ENCODE results near the gene DAB1.

The DAB1 gene

DNA sequence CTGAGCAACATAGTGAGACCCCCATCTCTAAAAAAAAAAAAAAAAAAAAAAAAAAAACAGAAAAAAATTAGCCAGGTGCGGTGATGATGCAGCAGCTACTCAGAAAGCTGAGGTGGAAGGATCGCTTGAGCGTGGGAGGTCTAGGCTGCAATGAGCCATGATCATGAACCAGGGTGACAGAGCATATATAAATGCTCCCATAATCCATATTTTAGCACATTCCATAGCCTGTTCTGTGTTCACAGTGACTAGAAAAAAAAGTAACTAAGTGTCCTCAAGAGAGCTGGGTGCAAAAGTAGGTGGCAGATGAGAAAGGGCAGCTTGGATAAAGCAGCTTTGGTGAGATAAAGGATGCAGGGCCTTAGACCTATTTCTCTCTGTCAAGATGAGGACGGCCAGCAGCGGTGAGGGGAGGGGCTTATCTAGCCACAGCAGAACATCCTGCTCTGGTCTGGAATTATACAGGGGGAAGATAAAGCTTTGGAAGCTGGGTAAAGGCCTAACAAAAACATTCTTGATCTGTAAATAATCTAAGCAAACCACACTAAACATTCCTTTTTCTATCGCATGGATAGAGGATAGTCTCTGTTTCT is 205.3 kb downstream of the DAB1 start:
- no peak for DNase-seq (ENCODE audit: low read depth)

DNA sequence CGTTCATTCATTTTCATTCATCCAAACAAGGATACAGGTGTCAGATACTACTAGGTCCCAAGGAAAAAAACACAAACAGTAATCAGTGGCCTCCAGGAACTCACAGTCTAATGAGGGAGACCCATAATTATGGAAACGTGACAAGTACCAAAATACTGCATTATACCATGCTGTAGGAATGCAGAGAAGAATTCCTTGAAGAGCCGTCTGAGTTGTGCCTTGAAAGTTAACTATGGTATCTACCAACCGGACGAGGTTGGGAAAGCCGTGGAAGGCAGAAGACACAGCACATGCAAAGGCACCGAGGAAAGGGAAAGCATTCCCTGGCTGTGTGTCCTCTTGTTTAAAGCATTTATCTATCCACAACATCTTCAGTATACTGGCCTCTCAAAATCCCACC is 206.0 kb downstream of the DAB1 start:
- no peak for DNase-seq (ENCODE audit: low read depth)

DNA sequence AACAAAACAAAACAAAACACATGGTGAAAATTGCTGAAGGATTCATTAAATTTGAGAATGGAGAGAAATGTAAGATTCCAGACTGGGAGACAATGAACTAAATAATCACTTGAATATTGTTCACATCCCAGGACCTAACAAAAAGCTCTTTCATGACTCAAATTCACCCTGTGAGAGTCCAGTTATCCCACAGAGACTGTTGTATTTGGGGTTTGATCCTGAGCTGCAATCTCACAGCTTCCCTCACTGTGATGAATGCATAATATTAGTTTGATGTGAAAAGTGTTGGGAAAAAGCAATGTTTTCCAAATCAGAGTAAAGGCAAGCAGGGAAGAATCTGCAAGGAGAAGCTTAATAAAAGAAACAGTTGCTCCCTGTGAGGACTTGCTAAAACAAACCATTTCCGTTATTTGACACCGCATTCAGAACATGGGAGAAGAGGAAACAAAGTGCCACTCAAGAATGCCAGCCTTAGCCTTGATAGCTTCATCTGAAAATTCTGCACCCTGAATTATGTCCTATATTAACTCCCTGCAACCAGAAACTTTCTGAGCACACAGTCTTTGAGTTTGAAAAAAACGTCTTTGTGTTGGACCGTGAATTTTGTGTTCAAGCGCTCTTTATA is 208.8 kb downstream of the DAB1 start:
- DNase-seq (ENCODE audit: low read depth): no peak

GRCh38 chr1:57210881-57211280 is 213.0 kb downstream of the DAB1 start:
- DNase-seq (ENCODE audit: low read depth): no peak

GRCh38 chr1:57209495-57209894 is 214.4 kb downstream of the DAB1 start:
- DNase-seq (ENCODE audit: low read depth): no peak

DNA sequence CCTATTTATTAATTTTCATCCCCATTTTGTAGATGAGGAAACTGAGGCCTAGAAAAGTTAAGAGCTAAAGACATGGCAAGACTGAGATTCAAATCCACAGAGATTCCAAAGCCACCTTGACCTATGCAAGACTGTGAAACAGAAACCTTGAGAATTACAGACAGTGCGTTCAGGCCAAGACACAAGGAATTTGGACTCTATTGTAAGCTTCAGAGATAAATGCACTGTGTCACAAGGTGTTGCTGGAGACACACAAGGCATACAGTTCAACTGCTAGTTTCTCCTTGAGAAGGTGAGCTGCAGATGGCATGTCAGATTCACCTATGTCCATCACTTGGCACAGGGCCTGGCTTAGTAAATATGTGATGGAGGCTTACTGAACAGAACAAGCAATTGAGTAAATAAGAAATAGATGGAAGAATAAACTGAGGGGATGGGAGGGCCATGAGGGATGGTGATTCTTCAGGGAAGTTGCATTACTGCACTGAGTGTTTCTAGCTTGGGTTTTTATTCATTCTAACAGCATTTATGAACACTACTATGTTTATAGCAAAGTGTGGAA is 215.0 kb downstream of the DAB1 start:
- DNase-seq (ENCODE audit: low read depth): no peak

DNA sequence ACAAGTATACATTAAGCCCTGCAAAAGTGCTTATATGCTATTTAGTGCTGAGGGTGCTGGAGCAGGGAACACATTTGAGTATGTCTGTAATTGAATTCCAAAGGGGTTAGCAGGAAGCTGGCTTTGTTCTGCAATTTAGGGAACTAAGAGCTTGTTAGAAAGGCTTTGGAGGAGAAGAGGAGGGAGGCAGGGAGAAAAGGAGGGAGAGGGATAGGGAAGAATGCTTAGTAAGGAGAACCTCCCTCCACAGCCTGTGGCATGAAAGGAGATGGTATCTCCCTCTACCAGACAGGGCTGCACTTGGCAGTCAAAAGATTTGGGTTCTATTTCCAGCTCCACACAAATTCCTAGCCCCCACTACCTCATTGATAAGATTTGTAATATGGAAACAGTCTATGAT is 217.8 kb downstream of the DAB1 start:
- no peak for DNase-seq (ENCODE audit: low read depth)

GRCh38 chr1:57204942-57205787 is 218.7 kb downstream of the DAB1 start:
- DNase-seq (ENCODE audit: low read depth): no peak

- DNase-seq (ENCODE audit: low read depth): no peak
Measured at GRCh38 chr1:57204091-57204490, 219.8 kb downstream of the DAB1 start.

GRCh38 chr1:57202241-57202640 is 221.6 kb downstream of the DAB1 start:
- DNase-seq (ENCODE audit: low read depth): no peak

GRCh38 chr1:57198912-57199311 is 224.9 kb downstream of the DAB1 start:
- no peak for DNase-seq (ENCODE audit: low read depth)

GRCh38 chr1:57195436-57195941 is 228.4 kb downstream of the DAB1 start:
- no peak for DNase-seq (ENCODE audit: low read depth)

DNA sequence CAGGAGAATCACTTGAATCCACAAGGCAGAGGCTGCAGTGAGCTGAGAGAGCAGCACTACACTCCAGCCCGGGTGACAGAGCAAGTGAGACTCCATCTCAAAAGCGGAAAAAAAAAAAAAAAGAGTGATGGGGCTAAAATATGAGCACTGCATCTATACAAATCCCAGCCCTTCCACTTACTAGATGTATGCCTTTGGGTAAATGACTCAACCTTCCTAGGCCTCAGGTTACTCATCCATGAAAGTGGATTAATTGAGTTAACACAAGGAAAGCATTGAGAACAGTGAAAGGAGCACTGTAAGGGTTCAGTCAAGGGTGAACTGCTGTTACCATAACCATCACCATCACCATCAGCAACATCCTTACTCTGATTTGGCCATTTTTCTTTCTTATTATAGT is 231.6 kb downstream of the DAB1 start:
- no peak for DNase-seq (ENCODE audit: low read depth)

DNA sequence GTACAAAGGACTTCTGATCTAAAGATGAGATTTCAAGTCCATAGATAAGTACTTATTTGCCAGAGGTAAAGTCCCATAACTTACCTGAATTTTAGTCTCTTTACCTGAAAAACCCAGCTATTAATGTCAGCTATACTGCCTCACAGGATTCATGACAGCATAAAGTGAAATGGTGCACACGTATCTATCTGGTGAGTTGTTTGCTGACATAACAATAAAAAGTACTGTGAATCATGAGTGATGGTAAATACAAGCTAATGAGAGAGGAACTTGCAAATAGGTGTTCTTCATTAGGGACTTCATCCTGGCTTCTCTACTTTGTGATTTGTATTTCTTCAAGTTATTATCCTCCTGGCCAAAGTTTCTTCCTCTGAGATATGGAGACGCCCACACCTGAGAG is 233.0 kb downstream of the DAB1 start:
- no peak for DNase-seq (ENCODE audit: low read depth)

GRCh38 chr1:57188168-57188567 is 235.7 kb downstream of the DAB1 start:
- no peak for DNase-seq (ENCODE audit: low read depth)

DNA sequence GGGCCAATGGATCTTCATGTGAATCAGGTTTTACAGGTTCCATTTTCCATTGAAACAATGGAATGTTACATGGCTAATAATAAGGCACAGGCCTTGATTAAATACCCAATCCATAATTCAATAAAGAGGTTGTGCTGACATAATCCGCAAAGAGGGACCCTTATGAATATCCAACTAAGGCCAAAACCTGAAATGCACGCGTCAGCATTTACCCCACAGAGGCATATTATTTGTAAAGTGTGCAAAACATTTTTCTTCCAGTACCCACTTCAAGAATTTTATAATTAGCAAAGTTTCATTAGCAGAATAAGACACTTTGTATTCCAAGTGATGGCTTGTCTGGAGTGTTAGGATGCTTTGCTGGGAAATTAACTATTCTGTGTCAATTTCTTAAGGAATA is 237.4 kb downstream of the DAB1 start:
- no peak for DNase-seq (ENCODE audit: low read depth)

GRCh38 chr1:57179001-57179400 is 244.9 kb downstream of the DAB1 start:
- no peak for DNase-seq (ENCODE audit: low read depth)

DNA sequence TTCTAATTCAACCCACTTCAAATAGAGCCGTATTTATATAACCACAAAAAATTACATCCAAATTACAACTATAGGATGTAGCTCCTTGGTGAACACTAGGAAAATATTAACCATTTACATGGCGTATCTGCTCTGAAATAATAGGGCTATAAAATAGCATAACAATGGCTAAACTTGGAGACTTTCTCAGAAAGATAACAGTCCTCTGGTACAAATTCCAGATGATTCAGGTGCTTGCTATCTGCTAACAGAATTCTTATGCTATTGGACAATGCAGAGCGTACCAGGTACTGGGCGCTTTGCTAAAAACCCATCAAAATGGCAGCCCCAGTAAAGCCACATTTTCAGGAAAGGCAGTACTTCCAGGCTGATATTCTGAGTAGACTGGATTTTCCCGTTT is 248.4 kb downstream of the DAB1 start:
- no peak for DNase-seq (ENCODE audit: low read depth)

DNA sequence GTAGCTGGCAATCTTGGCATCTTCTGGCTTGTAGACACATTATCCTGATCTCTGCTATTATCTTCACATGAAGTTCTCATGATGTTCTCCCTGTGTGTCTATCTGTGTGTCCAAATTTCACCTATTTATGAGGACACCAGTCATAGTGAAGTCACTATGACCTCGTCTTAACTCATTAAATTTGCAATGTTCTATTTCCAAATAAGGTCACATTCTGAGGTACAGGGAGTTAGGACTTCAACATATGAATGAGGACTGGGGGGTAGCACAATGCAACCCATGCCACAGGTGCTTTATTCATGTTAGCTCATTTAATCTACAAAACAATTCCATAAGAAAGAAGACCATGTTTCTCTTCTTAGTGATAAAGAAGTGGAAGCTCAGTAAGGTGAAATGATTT is 251.8 kb downstream of the DAB1 start:
- no peak for DNase-seq (ENCODE audit: low read depth)

DNA sequence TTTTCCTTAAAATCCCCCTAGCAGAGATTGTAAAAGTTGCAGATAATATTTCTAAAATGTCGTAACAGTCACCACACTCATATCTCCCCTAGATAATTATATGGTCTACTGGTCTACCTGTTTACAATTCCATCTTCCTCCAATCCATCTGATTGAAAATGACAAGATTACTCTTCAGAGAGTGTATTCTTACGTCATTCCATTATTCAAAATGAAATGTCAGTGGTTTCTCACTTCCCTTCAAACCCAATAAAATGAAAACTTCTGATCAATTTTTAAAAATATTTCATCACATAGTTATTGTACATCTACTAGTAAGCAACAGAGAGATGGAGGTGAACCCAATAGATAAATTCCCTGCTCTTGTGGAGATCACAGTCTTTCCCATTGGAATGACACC is 255.9 kb downstream of the DAB1 start:
- DNase-seq (ENCODE audit: low read depth): no peak

DNA sequence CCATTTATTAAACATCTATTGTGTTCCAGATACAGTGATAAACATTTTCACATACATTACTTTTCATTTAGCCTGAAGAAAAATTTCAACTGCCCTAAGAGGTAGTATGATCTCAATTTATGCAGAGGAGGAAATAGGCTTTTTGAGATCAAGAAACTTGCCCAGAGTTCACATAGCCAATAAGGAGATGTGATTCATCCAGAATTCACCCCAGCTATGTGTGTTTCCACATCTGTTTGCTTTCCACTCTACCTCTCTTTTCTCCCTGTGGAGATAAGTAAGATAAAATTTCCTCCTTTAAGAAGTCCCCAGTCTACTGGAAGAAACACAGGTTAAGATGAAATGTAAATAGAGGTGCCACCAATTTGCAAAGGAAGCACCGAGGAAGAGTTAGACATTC is 258.3 kb downstream of the DAB1 start:
- no peak for DNase-seq (ENCODE audit: low read depth)

- DNase-seq (ENCODE audit: low read depth): no peak
Measured at GRCh38 chr1:57164584-57164983, 259.3 kb downstream of the DAB1 start.

GRCh38 chr1:57163789-57164188 is 260.1 kb downstream of the DAB1 start:
- DNase-seq (ENCODE audit: low read depth): no peak
